HG02970 (cell line): ENCODE measurements around the gene SLC16A8.
"Not testable (repeated sequence)": the region's sequence is repeated elsewhere in the genome, so short reads cannot be mapped to it uniquely, and the experiment has no call there.

ENCODE experiments used
- ATAC-seq: cut with Tn5 transposase; IDR thresholded peaks from one replicate; pipeline ENCODE4 v1.9.1; 2021; ENCODE audit warnings: mild to moderate bottlenecking, moderate library complexity, moderate number of reproducible peaks; ENCODE audit not compliant: unreplicated experiment, low FRiP score

The SLC16A8 gene, protein sequence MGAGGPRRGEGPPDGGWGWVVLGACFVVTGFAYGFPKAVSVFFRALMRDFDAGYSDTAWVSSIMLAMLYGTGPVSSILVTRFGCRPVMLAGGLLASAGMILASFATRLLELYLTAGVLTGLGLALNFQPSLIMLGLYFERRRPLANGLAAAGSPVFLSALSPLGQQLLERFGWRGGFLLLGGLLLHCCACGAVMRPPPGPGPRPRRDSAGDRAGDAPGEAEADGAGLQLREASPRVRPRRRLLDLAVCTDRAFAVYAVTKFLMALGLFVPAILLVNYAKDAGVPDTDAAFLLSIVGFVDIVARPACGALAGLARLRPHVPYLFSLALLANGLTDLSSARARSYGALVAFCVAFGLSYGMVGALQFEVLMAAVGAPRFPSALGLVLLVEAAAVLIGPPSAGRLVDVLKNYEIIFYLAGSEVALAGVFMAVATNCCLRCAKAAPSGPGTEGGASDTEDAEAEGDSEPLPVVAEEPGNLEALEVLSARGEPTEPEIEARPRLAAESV

DNA sequence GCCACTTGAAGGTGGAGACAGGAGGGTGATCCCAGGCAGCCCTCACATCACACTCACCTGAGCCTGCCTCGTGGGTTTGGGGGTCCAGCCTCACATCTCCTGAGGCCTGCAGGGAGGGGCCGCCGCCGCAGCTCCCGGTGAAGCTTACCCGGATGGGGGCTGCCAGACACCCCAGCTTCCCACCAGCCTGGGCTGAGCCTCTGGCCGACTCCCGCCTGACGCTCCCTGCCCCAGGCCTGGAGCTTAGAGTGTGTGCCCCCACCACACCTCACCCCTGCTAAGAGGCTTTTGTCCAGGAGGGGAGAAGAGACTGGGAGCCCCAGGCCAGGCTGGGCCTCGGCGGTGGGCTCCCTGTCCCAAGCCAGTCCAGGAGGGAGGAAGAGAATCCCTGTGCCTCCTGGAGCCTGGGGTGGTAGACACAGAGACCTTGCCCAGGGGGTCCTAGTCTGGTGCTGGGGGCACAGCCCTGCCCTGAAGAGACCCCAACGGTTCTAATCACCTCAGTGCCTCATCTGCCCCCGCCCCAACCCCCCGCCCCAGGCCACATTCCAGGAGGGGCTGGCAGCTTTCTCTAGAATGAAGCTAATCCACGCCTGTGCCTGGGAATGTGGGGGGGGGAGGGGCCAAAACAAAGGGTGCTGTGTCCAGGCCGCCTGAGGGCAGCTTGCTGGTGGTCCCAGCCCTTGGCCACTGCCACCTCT is at the start of gene SLC16A8:
Gene SLC16A8, minus strand, starts transcription at position 254 of the 701 bp plus-strand sequence. CDS start 1,311 bp downstream, outside the sequence.
- ATAC-seq: no peak

DNA sequence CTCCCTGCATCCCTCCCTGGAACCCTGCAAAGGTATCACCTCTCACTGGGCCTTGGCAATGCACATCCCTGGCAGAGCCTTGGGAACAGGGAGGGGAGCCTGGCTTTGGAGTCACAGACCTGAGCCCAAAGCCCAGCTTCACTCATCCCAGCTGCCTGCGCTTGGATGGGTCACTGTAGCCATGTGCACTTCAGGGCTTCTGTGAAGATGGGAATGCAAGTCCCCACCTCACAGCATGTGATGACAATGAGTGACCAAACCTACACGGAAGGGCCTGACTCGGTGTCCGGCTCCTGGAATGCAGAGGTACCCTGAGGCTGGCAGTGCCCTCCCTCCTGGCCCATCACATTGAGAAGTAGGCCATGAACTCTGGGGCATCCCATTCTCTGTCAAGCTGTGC is 49.3 kb upstream of the SLC16A8 start:
- ATAC-seq: no peak

DNA sequence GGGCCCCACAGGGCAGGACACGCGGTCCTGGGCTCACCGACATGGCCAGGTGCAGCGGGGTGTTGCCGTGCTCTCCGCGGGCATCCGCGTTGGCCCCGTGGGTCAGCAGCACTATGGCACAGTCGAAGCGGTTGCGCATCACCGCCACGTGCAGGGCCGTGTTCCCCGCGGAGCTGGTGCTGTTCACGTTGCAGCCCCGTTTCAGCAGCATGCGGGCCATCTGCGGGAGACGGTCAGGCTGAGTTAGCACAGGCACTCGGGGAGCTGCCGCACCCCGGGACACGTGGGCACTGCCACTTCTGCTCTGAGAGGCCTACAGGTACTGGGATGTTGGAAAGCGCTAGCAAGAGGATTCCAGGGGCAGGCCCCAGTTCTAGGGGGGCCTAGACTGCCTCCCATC is 48.8 kb upstream of the SLC16A8 start:
- ATAC-seq: no peak

DNA sequence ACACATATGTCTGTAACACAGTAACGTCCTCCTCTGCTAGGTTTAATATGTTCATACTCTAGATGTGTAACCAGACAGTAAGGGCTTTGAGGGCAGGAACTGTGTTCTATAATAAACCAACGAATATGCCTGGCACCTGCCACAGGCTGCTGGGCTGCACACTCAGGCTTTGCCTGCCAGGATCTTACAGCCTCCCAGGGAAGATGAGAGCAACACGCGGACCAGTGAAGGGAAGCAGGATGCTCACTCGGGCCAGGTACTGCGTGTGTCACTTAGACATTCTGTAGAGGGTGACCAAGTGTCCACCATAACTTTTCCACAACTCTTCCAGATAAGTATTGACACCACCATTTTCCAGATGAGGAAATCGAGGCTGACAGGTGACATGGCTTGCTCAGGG is 48.2 kb upstream of the SLC16A8 start:
- ATAC-seq: no peak

DNA sequence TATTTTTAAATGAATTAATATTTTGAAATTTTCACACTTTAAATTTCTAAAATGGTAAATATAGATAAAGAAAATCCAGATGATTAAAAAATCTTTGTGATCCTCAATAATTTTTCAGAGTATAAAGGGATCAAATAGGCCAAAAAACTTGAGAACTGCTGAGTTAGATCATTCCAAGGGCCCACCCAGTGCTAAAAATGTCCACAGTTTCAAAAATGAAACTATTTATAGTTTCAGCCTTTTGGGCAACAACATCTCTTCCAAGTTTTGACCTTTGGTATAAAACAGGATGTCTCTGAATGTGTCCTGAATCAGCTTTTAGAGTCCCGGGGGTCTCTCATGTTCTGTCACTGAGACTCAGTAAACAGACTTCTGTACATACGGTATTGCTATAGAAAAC is 47.4 kb upstream of the SLC16A8 start:
- ATAC-seq: no peak

DNA sequence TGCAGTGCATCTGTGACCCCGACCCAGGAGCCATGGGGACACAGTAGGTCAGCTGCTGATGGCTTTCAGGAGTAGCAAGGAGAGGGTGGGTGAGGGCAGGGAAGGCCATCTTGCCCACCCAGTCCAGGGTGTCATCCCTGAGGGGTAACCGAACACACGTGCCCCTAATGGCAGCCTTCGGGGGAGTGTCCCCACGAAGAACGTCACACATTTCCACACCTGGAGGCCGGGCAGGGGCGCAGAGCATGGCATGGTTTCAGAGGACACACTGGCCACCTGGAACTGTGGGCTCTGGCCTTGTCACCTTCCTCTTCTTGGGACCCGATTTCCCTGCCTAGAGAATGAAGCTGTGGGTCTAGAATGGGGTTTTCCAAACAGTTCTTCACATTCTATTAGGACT is 45.9 kb upstream of the SLC16A8 start:
- no peak for ATAC-seq

DNA sequence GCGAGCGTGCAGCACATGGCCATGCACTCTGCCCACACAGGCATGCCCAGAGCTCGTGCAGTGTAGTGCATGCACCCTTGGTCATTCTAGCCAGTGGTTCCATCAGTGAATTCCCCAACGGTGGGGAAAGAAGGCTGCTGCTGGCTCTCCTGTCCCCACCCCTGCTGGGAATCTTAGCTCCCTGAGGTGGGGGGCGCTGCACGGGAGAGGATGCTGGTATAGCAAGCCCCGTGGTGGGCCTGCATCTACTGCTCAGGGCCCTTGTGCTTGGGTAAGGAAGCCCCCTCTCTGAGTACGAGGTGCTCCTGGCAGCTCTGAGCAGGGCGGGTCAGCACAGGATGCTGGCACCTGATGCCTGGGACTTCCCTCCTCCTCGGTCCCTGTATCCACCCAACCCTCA is 45.0 kb upstream of the SLC16A8 start:
- ATAC-seq: no peak

DNA sequence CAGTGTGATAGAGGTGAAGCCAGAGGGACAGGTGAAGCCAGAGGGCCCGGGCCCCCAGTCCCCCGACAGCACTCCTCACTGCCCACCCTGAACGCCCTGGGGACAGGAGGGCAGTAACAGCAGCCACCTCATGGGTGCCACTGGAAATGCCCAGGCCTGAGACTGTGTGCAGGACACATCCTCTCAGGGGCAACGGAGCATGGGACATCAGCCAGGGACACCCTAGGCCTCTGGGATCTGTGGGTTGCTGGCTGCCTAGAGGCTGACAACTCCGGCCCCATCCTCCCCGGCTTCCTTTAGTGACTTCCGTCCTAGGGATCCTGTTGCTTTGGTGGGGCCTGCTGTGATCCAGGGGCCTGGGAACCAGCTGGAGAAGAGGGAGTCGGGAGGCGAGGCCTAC is 43.9 kb upstream of the SLC16A8 start:
- no peak for ATAC-seq

DNA sequence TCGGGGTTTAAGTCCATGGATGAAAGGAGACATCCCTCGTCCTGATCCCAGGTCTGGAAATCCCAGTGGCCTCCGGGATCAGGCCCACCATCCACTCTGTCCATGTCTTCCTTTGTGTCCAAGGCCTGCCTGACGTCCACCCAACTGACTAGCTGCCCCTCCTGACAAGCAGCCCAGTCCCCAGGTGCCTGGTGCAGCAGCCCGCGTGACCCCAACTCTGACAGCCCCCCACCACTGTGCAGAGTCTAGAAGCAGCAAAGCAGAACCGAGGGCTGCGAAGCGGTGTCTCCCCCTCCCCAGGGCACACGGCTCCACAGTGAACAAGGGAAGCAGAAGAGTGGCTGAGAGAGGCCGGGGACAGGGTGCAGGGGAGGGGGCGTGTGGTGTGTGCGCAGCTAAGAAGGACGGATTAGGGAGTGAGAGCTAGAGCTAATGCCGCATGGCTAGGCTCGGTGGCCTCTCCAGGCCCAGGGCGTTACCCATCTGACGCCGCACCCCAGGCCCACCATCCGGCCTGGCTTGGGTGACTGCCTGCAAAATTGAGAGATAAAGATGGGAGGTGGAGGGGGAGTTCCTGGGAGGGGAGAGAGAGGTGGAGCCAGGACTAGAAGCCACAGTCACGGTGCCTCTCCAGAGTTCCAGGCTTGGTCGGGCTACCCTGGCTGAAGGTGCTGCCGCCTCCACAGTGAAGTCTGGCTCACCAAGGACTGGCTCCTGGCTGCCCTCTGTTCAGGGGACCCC is 43.1 kb upstream of the SLC16A8 start:
- ATAC-seq: no peak

DNA sequence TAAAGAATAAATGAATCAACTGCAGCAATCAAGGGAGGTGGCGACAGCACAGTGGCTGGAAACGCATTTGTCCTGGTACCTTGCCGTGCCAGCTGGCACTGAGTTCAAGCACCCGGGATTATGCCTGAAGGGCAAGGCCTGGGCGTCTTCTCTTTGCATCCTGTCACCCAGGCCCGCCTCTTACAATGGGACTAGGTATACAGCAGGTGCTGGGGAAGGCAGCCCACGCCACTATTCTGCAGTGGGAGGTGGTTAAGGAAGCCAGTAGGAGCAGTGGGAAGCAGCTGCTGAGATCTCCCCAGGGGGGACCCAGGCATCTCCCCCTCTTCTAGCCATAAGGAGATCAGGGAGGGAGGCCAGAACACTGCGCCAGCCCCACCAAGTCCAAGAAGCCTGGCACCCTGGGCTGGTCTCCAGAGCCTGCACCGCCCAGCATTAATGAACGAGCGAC is 41.8 kb upstream of the SLC16A8 start:
- ATAC-seq: no peak

DNA sequence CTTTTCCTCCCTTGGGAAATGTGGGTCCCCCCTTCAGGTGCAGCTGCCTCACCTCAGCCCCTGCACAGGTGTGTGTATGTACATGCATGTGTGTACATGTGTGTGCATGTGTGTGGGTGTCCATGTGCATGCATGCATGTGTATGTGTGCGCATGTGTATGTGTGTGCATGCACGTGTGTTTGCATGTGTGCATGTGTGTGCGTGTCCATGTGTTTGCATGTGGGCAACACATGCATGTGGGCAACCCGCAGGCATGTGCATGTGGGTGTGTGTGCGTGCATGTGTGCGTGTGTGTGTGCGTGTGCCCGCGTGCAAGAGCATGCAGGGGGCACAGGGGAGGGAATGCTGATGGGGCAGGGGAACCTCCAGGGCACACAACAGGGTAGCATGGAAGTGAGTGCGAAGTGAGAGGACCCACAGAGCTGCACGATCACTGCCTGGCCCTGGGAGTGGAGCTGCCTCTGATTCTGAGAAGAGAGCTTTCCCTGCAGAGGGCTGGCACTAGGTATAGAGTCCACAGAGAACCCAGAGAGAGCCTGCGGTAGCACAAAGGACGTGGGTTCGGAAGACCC is 41.1 kb upstream of the SLC16A8 start:
- no peak for ATAC-seq

DNA sequence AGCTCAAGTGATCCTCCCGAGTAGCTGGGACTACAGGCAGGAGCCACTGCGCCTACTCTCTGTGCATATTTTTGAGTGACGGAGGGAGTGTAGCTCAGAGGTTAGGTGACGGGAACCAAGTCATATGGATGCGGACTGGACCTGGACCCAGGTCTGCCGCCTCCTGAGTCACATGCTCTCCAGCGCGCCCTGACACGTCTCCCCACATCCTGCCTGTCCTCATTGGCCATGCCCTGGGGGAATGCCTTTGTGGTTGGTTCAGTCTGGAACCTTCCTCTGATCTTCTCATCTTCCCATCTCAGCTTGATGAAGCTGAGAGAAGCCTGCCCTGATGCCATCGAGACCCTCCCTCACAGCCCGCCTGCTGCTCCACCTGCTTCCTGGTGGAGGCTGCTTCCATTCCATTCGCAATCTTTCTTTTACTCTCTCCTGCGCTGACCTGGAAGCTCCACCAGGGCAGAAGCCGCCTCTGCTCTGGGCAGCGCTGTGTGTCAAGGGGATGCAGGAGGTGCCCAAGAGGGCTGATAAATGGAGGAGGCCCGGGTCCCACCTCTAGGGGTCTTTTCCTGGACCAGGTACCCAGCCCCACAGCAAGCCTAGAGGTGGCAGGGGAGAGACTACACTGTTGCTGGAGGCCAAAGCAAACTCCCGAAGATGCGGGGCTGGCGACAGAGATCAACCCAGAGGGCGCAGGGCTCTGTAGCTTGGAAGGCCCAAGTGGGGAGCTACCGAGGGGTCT is 40.4 kb upstream of the SLC16A8 start:
- no peak for ATAC-seq

DNA sequence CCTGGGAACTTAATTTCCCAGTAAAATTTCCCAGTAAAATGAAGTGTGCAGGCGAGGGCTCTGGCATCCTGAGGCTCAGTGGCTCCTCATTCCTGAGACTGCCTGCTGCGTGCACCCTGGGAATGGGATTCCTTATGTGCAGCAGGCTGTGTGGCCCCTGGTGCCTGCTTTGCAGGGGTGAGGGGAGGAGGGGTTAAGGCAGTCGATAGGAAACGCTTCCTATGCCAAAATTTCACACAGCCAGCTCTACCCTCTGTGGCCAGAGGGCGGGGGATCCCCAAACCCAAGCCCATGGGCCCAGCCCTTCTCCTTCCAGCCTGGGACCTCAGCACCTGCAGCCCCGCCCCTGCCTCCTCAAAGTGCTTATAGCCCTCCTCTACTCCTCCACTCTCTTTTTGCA is 38.6 kb upstream of the SLC16A8 start:
- no peak for ATAC-seq

DNA sequence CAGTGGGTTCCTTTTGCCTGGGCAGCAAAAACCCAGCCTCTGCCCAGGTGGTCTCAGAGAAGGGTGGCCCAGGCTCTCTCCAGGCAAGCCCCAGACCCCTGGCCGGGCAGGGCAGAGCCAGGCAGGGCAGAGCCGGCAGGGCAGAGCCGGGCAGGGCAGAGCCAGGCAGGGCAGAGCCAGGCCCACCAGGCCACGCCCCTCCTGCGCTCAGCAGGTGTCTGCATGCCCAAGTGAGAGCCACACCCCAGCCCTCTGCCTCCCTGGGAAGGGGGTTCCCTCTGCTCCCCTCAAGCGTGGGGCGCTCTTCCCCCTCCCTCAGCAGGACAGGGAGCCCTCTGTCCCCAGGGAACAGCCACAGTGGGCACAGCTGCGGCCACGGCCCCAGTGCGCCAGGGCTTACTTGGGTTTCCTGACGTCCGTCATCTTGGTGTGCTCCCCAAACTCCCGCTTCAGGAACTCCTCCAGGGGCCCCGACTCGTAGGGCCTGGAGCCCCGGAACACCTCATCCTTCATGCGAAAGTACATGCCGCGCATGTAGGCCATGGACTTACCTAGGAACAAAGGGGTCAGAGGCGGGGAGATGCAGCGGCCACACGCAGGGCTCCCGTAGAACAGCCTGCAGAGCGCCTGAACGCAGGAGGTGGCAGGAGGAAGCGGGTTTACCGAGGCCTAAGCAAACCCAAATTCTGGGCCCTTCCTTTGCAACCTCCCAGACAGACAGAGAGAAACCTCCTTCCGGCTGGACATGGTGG is 36.6 kb upstream of the SLC16A8 start:
- no peak for ATAC-seq

DNA sequence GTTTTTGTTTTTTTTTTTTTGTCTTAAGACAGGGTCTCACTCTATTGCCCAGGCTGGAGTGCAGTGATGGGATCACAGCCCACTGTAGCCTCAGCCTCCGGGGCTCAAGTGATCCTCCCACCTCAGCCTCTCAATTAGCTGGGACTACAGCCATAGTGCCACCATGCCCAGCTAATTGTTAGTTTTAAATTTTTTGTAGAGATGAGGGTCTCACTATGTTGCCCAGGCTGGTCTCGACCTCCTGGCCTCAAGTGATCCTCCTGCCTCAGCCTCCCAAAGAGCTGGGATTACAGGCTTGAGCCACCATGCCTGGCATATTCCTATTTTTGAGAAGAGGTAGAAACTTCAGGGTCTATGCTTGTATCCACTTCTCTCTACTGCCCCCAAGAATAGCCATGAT is 34.8 kb upstream of the SLC16A8 start:
- ATAC-seq: not testable (repeated sequence)

DNA sequence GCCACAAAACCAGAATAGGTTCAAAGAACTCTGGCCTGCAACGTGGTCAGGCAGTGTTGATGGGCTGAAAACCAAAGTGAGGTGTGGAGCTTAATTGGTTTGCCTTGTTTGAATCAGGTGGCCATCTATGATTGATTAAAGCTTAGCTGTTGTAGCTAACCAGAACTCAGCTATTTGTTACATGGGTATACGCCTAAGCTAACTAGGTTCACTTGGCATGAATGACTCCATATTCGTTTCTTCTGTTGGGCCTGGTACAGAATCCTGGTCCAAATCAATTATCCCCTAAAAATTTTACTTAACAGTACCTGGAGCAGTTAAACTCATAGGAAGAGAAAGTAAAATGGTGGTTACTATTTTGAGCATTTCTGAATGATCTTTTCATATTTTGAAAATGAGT is 34.2 kb upstream of the SLC16A8 start:
- no peak for ATAC-seq

DNA sequence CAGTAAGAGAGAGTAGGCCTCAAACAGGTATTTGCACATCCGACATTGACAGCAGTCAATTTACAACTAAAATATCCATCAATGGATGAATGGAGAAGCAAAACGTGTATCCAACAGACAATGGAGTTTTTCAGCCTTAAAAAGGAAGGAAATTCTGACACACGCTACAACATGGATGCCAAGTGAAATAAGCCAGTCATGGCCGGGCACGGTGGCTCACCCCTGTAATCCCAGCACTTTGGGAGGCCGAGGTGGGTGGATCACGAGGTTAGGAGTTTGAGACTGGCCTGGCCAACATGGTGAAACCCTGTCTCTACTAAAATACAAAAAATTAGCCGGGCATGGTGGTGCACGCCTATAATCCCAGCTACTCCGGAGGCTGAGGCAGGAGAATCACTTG is 33.6 kb upstream of the SLC16A8 start:
- ATAC-seq: not testable (repeated sequence)

DNA sequence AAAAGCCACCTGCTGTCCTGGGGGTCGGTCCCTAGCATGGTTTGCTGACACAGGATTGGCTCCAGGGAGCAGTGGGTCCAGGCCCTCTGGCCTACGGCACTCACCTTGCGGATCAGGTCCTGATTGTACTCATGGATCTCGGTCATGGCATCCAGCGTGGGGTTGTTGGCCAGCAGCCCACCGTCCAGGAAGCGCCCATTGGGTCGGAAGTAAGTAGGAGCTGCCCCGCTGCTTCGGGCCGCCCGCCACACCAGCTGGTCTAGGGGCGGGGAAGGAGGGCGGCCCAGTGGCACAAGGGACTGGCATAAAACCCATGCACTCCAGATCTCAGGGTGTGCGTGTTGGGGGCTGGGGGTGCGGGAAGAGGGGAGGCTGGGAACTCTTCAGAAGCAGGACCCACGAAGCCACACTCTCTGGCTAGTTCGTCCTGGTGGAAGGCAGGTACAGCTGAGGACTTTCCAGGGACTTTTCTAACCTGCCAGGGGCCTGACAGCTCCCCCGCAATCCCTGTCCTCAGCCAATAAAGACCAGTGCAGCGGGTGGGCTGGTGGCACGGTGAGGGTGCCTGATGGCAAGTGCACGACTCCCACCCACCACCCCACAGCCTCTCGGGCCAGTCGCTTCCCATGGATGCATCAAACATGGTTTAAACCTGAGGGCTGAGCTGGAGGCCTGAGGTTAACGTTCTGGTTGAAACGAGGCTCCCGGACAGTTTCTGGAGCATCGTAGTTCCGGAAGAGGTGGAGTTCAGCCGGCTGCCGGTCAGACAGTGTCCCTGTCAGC is 31.6 kb upstream of the SLC16A8 start:
- ATAC-seq: no peak
